GM10248 (cell line): ENCODE measurements around the gene YIPF5.

Source experiments
- CTCF ChIA-PET: fragments of 300-600 bp; sonication (Branson Sonifier 250); formaldehyde crosslinking; extraction: SDS; loops from one replicate; lab custom pipeline; 2021; ENCODE audit warnings: antibody characterized with exemption; lab: Yijun Ruan, JAX
- POLR2A ChIA-PET: fragments of 350-650 bp; sonication (Branson Sonifier 250); formaldehyde crosslinking; extraction: SDS; loops from one replicate; lab custom pipeline; 2020; ENCODE audit warnings: antibody characterized with exemption; lab: Yijun Ruan, JAX
- DNase-seq: peaks from one replicate; pipeline ENCODE4 v3.0.0; 2012; ENCODE audit errors: extremely low spot score
- TF ChIP-seq, protein P1 (sequence below): IDR thresholded peaks from 2 replicates; pipeline ENCODE4 v1.5.1; 2012; ENCODE audit warnings: mild to moderate bottlenecking, low read depth; ENCODE audit errors: extremely low read depth, missing control alignments, control extremely low read depth

YIPF5 gene

DNA sequence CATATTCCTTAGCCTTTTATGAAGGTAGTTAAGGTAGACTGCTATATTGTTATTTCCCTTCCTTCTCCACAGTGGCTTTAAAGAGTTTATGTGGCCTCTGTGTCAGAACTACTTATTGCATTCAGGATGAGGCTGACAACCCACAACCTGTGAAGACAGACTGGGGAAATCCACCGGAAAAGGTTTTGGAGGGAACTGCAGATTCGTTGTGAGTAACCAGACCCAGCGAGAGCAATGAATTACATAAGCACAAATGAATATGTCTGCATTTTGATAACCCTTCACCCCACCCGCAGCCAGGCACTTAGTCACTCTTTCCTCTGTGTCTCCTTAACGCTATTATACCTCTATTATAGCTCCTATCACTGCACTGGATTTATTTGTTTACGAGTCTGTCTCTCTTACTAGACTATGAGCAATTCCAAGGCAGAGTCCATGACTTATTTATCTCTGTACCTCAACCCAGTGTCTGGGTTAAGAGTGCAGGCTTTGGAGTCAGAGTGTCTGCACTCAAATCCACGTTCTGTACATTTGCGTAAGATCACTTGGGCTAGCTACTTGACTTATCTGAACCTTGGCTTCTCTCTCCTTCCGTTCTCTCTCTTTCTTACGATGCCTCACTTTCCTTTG, 19.5 kb upstream of the YIPF5 start:
- TF ChIP-seq, protein P1, sequence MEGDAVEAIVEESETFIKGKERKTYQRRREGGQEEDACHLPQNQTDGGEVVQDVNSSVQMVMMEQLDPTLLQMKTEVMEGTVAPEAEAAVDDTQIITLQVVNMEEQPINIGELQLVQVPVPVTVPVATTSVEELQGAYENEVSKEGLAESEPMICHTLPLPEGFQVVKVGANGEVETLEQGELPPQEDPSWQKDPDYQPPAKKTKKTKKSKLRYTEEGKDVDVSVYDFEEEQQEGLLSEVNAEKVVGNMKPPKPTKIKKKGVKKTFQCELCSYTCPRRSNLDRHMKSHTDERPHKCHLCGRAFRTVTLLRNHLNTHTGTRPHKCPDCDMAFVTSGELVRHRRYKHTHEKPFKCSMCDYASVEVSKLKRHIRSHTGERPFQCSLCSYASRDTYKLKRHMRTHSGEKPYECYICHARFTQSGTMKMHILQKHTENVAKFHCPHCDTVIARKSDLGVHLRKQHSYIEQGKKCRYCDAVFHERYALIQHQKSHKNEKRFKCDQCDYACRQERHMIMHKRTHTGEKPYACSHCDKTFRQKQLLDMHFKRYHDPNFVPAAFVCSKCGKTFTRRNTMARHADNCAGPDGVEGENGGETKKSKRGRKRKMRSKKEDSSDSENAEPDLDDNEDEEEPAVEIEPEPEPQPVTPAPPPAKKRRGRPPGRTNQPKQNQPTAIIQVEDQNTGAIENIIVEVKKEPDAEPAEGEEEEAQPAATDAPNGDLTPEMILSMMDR = no peak
- ChIA-PET POLR2A (no interaction called here), CTCF (interaction anchor here (0.8 to 4.3 kb wide), 7 partner anchors 9 to 1476 kb away, joined by 3 to 21 read pairs (median 4); partner anchors contain the start of genes KCTD16 and YIPF5)
- peak; percentile 24 for DNase-seq

DNA sequence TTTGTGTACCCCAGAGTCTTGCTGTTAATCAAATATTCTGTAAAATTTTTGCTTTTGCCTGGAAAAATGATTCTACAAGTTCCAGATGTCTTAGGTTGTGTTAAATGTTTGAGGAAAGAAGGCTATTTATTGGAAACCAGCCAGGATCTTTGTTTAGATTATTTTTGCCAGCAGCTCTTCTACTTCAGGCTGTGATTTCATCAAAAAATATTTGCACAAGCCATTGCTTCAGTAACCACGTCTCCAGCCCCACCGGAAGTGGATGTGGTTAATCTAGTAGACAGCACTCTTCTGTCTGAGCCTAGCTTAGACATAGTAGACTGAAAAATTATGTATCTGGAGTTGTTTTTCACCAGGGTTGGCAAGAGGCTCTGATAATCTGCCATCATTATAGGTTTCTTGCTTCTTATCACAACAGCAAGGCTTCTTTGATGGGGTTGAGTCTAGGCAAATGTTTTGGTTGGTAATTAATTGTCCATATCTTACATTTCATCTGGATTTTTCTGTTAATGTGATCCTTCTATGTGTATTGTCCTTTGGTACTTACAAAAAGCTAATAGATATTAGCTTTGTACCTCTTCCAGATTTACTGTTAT, 17.3 kb upstream of the YIPF5 start:
- ChIA-PET CTCF (interaction anchor here (0.6 to 4.3 kb wide), 6 partner anchors 15 to 1471 kb away, joined by 3 to 21 read pairs (median 3); partner anchors contain the start of genes KCTD16 and YIPF5), POLR2A (no interaction called here)
- TF ChIP-seq, protein P1 = no peak
- peak; percentile 43 for DNase-seq

DNA sequence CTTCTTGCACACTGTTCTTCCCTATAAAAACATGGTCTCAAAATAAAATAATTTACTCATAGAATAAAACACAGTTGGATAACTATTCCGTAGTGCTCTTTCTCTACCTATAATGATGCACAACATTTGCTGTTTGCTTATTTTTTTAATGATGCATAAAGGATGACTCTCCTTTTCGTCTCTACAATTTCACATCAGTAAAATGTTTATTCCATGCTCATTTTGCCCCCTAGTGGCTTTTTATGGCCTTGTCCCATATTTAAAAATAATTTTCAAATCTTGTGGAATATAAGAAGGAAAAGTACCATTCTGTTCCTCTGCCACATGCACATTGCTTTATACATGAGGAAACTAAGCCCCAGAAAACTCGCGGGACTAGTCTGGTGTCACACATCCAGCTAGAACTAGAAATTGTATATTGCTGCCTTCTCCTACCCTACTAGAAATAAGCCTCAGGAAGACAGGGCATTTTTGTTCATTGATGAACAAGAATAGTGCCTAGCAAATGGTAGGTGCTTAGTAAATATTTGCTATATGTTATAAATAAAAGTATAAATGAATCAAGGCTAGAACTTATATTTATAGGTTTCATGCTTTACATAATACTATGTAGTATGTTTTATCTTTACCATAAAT, 12.9 kb upstream of the YIPF5 start:
- TF ChIP-seq, protein P1 = peak; percentile 64
- CTCF ChIA-PET = interaction anchor here (0.8 to 1.6 kb wide), 4 partner anchors 10 to 1262 kb away, joined by 3 to 5 read pairs (median 3); partner anchors contain the start of genes KCTD16 and YIPF5
- peak; percentile 14 for DNase-seq
- POLR2A ChIA-PET = no interaction called here

DNA sequence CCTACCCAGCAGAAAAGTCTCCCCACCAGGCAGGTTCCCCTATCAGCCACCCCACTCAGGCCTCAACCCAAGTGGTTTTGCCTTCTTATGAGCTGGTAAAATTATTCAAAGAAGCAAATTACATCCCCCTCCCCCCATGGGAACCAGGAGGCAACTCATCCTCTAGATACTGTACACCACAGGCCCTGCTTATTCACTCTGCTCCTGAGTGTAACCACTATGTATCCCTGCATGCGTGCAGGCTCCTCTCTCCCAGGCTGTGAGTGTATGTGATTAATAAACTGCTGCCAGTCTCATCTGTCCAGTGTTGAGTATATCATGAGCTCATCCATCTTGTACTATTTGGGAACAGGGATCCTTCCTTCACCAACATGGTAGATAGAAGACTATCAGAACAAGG, 8.8 kb upstream of the YIPF5 start:
- CTCF ChIA-PET = interaction anchor here (1.3 to 1.4 kb wide), 2 partner anchors 9 to 1176 kb away, joined by 3 read pairs; partner anchors contain the start of genes KCTD16 and YIPF5
- POLR2A ChIA-PET = no interaction called here
- DNase-seq = no peak
- TF ChIP-seq, protein P1 = no peak

DNA sequence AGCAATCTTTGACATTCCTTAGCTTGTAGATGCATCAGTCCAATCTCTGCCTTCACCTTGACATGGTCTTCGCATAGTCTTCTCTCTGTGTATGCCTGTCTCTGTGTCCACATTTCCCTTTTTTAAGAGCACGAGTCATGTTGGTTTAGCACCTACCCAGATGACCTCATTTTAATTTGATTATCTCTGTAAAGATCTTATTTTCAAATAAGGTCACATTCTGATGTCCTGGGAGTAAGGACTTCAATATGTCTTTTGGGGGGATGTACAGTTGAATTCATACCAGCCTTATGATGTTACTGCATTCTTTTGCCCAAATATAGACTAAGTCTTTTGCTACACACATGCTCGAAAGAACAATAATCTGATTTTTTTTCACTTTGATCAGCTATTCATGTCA, 7.1 kb upstream of the YIPF5 start:
- DNase-seq = no peak
- POLR2A ChIA-PET = no interaction called here
- CTCF ChIA-PET = no interaction called here
- TF ChIP-seq, protein P1 = no peak

DNA sequence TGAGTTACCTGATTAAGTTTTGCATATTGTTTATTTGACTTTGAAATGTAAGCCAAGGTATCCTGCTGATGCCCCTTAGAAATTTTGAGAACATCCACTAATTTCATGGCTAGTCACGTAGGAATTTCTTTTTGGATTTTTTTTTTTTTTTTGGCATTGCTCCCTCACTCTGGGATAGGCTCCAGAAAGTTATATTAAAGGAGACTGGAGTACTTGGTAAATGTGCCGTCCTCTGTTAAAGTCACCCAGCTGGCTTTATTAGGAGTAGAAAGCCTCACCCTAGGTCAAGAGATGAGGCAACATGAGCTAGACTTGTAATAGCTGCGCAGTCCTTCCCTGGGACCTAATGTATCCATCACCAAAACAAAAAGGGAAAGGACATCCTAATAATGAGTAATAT, 3.3 kb upstream of the YIPF5 start:
- TF ChIP-seq, protein P1 = no peak
- ChIA-PET CTCF (interaction anchor here (1.0 to 5.0 kb wide), 5 partner anchors 10 to 30 kb away, joined by 3 to 21 read pairs (median 6); no protein-coding TSS in a partner anchor), POLR2A (interaction anchor here (0.5 kb wide), 1 partner anchor 22 kb away, joined by 5 read pairs; no protein-coding TSS in a partner anchor)
- DNase-seq = no peak
